Measurements from ENCODE around the gene HAPSTR1.
"Not testable (repeated sequence)": the region's sequence is repeated elsewhere in the genome, so short reads cannot be mapped to it uniquely, and the experiment has no call there.

HAPSTR1 gene

DNA sequence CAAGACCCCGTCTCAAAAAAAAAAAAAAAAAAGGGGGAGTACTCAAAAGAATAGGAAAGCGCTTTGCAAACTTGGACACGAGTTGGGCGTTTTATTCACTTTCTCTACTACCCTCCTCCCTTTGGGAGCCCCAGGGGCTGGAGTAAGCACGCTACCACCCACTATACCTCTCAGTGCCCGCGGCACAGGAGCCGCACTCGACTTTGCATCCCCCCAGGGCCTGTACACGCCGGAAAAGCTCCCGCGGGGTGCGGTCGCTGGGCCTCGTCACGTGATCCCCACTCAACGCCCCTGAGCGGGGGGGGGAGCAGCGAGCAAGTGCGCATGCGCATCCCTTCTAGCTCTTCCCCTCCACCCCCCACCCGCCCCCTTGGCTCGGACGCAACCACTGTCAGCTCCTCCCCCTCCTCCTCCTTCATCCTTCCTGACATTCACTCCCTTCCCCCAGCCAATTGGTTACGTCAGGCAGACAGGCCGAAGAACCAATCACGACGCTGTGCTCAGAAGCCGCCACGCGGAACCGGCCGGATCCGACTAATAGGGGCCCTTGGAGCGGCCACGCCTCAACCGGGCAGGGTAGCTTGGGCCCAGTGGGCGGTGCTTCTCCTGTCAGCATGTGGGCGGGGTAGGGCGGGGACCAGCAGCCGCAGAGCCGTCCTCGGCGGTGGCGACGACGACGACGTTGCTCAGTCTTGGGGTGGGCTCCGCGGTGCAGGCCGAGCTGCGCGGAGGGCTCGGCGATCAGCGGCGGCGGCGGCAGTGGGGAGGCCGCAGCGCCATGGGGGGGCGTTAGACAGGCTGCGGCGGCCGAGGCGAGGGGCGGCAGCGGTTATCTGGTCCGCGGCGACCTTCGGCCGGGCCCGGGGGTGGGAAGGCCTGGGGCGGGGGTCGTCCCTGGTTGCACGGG lies at the start of gene HAPSTR1:
Gene HAPSTR1, plus strand, starts transcription at position 685 of the 907 bp plus-strand sequence. CDS start 401 bp downstream, outside the sequence.
- DNase-seq, result peak; percentile 100

DNA sequence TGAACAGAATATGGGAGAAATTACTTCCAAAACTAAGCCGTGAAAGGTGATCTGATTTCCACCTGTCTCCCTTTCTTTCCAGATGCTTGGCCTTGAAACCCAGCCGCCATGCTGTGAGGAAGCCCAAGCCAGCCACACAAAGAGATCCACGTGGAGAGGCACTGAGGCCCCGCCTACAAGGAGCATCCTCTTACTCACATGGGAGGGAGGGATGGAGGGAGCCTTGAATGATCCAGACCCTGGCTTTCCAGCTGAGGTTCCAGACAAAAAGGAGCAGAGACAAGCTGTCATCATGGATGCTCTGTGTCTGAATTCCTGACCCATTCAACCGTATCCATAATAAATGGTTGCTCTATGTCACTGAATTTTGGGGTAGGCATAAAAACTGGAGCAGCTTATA lies 48.9 kb upstream of the HAPSTR1 start:
- no peak for DNase-seq

DNA sequence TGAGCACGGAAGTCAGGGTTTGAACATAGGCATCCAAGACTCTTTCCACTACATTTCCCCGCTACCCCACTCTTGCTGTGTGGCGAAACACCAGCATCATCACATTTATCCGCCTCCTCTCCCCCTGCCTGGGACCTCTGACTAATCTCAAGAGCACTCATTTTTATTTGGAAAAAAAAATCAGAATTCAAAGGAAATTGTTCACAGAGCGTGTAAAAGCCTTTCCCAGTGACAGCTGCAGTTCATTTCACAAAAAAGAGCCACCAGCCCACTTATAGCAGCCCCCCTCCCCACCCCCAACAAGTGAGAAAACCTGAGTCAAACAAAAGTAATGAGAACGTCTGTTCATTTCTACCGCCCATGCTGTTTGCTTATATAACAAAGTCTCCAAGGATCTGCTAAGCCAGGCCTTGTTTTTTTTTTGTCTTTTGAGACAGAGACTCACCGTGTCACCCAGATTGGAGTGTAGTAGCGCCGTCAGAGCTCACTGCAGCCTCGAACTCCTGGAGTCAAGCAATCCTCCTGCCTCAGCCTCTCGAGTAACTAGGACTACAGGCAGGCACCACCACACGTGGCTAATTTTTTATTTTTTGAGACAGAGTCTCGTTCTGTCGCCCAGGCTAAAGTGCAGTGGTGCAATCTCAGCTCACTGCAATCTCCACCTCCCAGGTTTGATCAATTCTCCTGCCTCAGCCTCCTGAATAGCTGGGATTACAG lies 48.3 kb upstream of the HAPSTR1 start:
- no peak for DNase-seq

GRCh38 chr16:9045562-9045961 lies 45.9 kb upstream of the HAPSTR1 start:
- not testable (repeated sequence) for DNase-seq

- DNase-seq, result no peak
These were observed 44.8 kb upstream of the HAPSTR1 start for GRCh38 chr16:9046667-9047055.

DNA sequence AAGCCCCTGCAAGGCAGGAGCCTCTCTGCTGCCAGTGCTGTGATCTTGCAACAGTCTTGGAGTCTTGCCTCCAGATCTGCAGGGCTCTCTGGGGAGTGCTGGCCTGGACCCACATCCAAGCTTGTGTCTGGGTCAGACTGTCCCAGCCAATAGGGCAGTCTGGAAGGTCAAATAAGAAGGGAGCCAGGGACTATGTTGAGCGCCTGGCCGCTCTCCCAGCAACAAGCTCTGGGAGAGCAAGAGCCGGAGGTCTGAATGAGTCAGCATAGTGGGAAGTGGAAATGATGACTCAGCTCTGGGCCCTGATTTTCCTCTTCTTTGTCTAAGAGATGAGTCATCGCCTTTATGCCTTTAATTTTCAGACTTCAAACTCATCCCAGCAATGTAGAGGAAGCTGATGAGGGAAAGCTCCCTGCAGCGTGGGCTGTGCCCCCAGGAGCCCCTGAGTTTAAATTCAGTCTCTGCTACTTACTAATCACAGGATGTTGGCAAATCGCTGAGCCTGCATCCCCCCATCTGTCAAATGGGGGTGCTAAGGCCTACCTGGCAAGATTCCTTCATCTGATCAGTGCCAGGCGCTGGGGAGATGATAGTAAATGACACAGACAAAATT lies 43.6 kb upstream of the HAPSTR1 start:
- DNase-seq, result peak; percentile 72

GRCh38 chr16:9048302-9048700 lies 43.1 kb upstream of the HAPSTR1 start:
- DNase-seq, result no peak

GRCh38 chr16:9049241-9049640 lies 42.2 kb upstream of the HAPSTR1 start:
- no peak for DNase-seq

GRCh38 chr16:9050102-9050830 lies 41.2 kb upstream of the HAPSTR1 start:
- DNase-seq, result no peak

DNA sequence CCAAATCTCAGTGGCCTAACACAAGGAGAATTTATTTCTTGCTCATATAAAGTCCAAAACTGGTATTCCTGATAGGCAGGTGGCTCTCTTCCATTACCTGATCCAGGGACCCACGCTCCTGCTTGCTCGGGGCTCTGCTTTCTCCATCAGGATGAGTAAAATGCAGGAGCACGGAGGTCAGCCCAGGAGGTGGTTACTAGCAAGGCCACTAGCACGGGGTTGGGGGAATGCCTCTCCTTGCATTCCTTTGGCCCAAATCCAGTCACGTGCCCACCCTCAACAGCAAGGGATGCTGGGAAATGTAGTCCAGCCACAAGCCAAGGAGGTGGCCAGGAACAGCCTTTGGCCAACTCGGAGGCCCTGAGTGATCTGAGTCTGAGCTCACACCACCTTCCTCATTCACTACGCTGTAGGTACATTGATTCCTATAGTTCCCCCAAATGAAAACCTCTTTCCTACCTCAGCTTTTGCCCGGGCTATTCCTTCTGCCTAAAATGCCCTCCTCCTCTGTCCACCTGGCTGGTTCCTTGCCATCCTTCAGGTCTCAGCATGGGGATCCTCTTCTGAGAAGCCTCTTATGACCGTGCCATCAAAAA lies 38.3 kb upstream of the HAPSTR1 start:
- DNase-seq, result peak; percentile 30

GRCh38 chr16:9054460-9054859 lies 37.0 kb upstream of the HAPSTR1 start:
- no peak for DNase-seq

- DNase-seq, result no peak
These were observed 36.3 kb upstream of the HAPSTR1 start for GRCh38 chr16:9055115-9055514.

DNA sequence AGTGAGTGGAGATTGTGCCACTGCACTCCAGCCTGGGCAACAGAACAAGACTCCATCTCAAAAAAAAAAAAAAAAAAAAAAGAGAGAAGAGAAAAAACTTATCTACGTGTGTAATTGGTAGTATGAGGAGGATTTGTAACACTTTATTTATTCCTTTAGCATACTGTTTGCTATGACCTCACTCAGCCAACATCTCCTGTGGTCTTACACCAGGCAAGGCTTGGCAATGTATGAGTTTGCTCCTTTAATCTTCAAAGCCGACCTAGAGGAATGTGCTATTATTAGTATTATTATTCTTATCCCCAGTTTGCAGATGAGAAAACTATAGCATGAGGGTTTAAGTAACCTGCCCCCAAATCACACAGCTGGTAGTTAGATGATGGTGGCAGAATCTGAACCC lies 35.8 kb upstream of the HAPSTR1 start:
- DNase-seq, result no peak

- no peak for DNase-seq
These were observed 35.4 kb upstream of the HAPSTR1 start for GRCh38 chr16:9056061-9056460.

DNA sequence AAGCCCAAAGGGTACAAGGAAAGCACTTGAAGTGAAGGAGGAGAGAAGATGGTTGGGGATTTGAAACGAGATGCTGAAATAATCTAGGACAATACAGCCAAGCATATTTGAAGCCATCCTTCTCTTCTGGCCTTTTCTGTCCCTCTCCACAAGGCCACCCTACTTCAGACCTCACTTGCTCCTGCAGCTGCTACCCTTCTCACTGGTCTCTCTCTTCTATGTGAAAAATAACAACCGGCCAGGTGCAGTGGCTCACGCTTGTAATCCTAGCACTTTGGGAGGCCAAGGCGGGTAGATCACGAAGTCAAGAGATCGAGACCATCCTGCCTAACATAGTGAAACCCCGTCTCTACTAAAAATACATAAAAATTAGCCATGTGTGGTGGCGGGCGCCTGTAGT lies 33.2 kb upstream of the HAPSTR1 start:
- DNase-seq, result no peak

- no peak for DNase-seq
These were observed 31.2 kb upstream of the HAPSTR1 start for GRCh38 chr16:9060225-9060624.

- DNase-seq, result no peak
These were observed 30.1 kb upstream of the HAPSTR1 start for GRCh38 chr16:9061358-9061813.

DNA sequence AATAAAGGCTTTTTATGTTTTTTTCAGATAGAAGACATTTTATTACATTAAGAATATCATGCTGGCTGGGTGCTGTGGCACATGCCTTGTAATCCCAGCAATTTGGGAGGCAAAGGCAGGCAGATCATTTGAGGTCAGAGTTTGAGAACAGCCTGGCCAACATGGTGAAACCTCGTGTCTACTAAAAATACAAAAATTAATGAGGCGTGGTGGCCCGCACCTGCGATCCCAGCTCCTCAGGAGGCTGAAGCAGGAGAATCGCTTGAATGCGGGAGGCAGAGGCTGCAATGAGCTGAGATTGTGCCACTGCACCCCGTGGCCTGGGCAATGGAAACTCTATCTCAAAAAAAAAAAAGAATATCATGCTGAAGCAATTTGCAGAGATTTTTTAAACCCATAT lies 29.1 kb upstream of the HAPSTR1 start:
- DNase-seq, result no peak

DNA sequence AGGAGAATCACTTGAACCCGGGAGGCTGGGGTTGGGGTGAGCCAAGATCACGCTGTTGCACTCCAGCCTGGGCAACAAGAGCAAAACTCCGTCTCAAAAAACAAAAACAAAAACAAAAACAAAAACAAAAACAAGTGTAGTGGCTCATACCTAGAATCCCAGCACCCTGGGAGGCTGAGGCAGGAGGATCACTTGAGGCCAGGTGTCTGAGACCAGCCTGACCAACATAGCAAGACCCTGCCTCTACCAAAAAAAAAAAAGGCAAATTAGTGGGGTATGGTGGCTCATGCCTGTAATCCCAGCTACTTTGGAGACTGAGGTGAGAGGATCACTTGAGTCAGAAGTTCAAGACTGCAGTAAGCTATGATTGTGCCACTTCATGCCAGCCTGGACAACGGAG lies 26.4 kb upstream of the HAPSTR1 start:
- no peak for DNase-seq

- no peak for DNase-seq
These were observed 22.6 kb upstream of the HAPSTR1 start for GRCh38 chr16:9068886-9069285.

GRCh38 chr16:9070254-9070653 lies 21.2 kb upstream of the HAPSTR1 start:
- no peak for DNase-seq

- DNase-seq, result no peak
These were observed 20.1 kb upstream of the HAPSTR1 start for GRCh38 chr16:9071377-9071776.
